Stimulated activated CD4-positive, alpha-beta T cell treated with anti-CD3 and anti-CD28 coated beads, Interleukin-2, amount 100 ng/mL, for 48 hours (primary cell): ENCODE measurements around the gene SMAD1.
A peak's percentile ranks its signal among the peaks of the same experiment; 100 is the strongest.

Source experiments
- DNase-seq, 2 donors: peaks; one replicate each; pipeline ENCODE4 v3.0.0-alpha.2; 2020

The SMAD1 gene

DNA sequence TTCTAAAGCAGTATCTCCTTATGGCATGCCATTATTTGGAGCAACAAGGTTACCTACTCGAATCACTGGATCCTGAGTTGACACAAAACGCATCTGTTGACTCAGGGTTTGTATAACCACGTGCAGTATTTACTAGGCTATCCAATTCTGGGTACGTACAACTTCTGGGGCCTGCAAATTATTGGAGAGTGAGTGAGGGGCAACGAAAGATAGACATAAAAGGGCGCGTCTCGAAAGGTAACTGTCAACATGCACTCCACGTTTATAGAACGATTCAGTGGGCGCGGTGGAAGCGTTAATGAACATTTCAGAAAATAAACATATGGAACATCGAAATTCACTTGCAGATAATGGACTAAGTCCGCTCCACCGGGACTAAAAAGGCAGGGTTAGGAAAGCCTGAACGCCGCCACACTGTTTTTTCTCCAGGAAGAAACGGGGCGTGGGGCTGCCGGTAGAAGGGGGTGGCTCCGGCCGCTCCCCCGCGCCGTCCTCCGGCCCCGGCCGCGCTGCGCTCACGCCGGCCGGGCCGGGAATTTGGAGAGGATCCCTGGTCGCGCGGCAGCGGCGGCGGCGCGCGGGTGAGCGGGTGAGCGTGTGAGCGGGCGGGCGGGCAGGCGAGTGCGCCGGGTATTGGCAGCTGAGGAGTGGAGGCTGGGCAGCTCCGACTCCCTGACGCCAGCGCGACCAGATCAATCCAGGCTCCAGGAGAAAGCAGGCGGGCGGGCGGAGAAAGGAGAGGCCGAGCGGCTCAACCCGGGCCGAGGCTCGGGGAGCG, at the start of gene SMAD1:
SMAD1 (plus strand) TSS at position 690 of the 778 bp plus-strand sequence. CDS start 32,761 bp downstream, outside the sequence.
- peak; percentile 34 to 35 for DNase-seq

- DNase-seq, result no peak
Measured at GRCh38 chr4:145433684-145434083, 48.0 kb upstream of the SMAD1 start.

DNA sequence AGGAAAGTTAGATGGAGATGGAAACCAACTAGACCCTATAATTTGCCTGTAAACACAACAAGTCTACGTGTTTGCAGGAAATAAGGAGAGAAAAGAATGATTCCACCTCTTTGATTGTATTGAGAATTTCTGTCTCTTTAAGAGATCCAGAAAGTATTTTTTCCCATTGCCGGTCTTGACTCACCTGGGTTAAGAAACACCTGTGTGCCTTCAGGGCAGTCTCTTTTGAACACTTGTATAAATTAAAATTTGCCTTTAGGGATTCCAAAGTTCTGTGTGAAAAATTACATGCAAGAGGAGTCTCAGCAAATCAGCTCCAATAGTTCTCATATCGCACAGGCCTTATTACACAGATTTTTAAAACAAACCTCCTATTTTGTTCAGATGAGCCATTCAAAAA, 46.0 kb upstream of the SMAD1 start:
- DNase-seq, result no peak

GRCh38 chr4:145436114-145436513, 45.5 kb upstream of the SMAD1 start:
- DNase-seq, result no peak

- DNase-seq, result no peak
Measured at GRCh38 chr4:145436796-145437195, 44.9 kb upstream of the SMAD1 start.

- DNase-seq, result no peak
Measured at GRCh38 chr4:145437466-145437865, 44.2 kb upstream of the SMAD1 start.

DNA sequence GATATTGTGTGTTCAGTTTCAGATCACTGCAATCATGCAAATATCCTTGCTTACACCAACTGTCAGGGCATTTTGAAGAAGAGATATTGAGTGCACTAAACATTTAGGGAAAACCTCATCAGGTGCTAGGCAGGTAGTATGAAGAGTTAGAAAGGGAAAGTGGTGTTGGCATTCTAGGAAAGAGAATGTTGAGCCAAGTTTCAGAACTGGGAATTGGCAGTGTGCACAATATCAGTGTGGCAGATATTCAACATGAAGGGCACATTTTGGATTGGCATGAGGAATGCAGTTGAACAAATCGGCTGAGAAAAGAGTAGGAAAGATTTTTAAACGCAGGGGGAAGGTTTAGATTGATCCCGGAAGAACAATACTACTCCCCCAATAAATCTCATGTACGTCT, 43.4 kb upstream of the SMAD1 start:
- DNase-seq, result no peak

DNA sequence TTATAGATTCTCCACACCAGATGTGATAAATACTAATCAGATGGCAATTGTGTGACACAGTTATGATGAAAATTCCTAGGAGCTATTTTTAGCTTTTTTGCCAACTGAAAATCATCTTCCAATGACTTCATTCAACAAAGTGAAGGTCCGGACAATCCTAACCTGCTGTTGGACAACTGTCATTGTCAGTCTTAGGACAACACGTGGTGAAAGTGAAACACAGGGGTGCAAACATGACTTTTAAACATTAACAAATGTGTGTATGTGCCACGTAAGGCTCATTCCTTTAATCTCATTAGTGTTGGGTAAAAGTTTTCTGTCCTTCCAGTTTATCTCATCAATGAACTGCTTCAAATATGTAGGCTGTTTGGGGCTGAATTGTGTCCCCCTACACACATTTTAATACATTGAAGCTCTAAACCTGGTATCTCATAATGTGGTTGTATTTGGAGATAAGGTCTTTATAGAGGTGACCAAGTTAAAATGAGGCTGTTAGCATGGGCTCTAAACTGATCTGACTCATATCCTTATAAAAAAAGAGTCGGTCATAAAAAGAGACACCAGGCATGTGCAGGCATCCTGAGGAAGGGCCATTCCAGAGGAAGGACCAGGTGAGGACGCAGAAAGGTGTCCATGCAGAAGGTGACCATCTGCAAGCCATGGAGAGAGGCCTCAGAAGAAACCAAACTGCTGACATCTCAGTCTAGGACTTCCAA, 41.2 kb upstream of the SMAD1 start:
- no peak for DNase-seq

GRCh38 chr4:145446184-145446583, 35.5 kb upstream of the SMAD1 start:
- DNase-seq, result no peak

- DNase-seq, result no peak
Measured at GRCh38 chr4:145451895-145452294, 29.8 kb upstream of the SMAD1 start.

GRCh38 chr4:145452447-145453162, 29.0 kb upstream of the SMAD1 start:
- DNase-seq, result no peak

DNA sequence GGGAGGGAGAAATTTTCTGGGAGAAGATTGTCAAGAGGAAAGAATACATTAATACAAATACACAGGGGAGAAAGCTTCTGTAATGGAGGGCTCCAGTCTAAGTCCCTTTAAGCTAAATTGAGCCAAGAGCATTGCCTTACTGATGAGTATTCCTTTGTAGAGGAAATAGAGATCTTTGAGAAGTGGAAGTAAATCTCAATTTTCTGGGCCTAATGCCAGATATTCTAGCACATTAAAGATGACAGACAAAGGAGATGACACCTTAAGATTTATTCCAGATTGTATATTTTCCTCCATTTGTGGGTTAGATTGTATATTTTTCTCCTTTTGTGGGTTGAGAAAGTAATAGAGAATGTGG, 28.5 kb upstream of the SMAD1 start:
- no peak for DNase-seq

DNA sequence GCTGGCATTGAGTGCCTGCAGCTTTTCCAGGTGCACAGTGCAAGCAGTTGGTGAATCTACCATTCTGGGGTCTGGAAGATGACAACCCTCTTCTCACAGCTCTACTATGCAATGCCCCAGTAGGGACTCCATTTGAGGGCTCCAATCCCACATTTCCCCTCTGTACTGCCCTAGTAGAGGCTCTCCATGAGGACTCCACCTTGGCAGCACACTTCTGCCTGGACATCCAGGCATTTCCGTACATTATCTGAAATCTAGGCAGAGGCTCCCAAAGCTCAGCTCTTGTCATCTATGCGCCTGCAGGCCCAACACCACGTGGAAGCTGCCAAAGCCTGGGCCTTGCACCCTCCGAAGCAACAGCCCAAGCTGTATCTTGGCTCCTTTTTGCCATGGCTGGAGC, 8.4 kb upstream of the SMAD1 start:
- no peak for DNase-seq

DNA sequence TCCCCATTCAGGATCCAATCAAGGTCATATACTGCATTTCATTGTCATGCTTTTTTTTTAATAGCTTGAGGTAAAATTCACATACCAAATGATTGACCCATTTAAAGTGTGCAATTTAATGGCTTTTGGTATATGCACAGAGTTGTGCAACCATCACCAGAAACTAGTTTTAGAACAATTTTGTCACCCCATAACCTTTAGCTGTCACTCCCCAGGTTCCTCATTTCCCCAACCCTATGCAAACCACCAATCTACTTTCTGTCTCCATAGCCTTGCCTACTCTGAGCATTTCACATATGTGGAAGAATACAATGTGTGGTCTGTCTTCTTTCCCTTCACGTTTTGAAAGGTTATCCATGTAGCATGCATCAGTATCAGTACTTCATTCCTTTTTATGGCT, 1.4 kb upstream of the SMAD1 start:
- no peak for DNase-seq

- no peak for DNase-seq
Measured at GRCh38 chr4:145481942-145482208, 222 bp downstream of the SMAD1 start.

DNA sequence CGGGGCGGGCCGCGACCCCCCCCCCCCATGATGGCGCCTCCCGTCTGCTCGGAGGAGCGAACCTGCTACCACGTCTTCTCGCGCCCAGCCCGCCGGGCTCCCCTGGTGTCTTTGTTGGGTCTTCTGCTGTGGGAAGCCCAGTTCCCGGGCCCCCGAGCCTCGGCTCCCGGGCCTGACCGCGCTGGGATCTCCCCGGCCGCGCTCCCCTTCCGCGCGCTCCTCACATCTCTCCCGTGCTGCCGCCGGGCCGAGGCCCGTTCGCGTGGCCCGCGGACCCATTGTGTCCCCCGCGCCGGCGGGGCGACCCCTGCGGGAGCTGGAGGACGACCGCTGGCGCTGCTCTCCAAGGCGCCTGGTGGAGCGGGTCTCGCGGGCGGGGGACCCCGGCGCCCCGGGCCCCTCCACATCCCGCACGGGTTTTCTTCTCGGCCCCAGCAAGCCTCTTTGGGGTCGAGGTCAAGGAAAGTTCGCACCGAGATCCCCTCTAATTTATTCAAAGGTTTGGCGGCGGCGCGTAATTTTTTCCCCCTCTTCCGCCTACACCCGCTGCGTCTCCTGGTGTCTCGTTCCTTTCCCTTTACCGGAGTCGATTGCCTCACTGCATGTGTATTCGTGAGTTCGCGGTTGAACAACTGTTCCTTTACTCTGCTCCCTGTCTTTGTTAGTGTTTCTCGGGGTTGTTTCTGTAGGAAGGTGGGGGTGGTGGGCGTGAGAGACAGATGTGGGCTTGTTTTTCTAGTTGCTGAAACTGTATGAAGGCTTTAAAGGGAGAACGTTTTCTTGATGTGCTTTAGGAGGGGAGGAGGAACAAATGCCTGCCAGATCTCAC, 770 bp downstream of the SMAD1 start:
- DNase-seq, result peak; percentile 58 to 64

DNA sequence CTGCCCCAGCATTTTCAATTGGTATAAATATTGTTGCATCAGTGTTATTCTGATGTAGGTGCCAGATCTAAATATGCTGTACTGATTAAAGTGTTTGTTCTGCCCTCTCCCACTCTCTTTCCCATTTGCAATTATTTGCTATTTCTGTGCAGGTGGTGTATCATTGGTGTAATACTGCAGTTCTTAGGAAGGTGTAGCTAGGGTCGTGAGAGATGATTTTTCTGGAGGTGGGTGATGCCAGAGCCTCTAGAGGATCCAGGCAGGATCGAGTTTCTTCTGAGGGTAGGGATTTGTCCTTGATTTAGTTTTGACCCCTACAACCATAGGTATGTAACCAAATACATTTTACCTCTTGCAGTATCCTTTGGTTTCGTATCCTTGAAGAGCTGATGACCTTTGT, 1.9 kb downstream of the SMAD1 start:
- DNase-seq, result no peak

- no peak for DNase-seq
Measured at GRCh38 chr4:145484225-145484846, 2.7 kb downstream of the SMAD1 start.

- DNase-seq, result no peak
Measured at GRCh38 chr4:145485120-145485519, 3.5 kb downstream of the SMAD1 start.

- DNase-seq, result no peak
Measured at GRCh38 chr4:145486603-145487002, 5.0 kb downstream of the SMAD1 start.

GRCh38 chr4:145487631-145488030, 6.0 kb downstream of the SMAD1 start:
- DNase-seq, result no peak

DNA sequence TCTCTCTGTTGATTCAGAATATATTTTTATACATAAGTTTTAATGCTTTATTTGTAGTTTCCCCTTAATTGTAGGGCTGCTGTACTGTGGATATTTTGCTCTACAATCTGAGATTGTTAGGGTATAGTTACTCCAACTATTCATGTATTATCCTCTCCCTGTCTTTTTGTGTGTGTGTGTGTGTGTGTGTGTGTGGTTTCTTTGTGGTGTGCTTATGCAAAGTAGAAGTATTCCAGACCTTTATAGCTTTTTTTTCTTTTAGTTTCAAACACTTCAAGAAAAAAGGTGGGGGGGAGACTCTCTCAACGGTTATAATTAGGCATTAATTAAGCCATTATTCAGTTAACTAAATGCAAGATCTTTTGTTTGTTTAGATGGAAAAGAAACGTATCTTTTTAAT, 6.7 kb downstream of the SMAD1 start:
- no peak for DNase-seq

DNA sequence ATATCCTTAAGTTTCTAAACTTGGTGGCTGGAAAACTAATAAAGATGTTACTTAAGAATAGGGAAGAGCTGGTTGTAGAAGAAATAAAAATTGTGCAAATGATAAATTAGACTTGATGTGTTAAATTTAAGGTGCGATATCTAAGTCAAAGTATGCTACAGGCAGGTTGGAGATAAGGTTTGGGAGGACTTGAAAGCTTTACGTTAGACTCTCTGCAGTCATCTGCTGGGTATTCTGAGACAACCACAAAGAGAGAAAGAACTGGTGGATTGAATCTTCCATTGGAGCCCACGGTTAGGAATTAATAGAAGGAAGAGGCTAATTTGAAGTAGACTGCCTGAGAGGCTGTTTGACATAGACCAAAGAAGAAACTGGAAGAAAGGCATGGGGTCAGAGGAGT, 7.9 kb downstream of the SMAD1 start:
- no peak for DNase-seq
